ENCODE measurements around the gene CDC14B.
"Not testable (repeated sequence)": the region's sequence is repeated elsewhere in the genome, so short reads cannot be mapped to it uniquely, and the experiment has no call there.

Gene CDC14B

DNA sequence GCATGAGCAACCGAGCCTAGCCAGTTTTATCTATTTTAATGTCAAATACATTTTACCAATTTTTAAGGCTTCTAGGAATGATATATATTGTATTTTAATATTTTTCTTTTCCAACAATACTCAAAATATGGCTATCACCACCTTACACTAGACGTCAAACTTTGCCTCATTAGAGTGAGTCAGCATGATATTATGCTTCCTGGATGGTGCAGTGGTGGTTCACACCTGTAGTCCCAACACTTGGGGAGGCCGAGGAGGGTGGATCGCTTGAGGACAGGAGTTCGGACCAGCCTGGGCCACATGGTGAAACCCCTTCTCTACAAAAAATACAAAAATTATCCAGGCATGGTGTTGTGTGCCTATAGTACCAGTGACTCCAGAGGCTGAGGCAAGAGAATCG lies 7.3 kb upstream of the CDC14B start:
- no peak for DNase-seq (ENCODE audit: low spot score)

DNA sequence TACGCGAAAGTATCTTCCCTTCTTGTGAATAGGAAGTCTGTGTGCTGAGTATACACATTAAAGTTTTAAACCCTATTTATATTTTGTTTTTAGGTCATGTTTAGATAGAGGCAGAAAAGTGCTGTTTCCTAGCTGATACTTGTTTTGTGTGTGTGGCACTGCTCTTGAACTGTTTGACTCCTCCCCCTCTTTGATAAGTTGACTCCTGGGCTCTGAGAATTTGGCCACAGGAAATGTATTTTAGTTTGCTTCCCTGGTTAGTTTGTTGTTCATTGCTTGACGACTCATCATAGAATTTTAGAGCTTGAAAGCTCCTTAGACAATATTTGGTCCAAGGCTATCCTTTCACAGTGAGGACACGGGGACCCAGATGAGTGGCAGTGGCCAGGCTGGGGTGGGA lies 2.0 kb upstream of the CDC14B start:
- no peak for DNase-seq (ENCODE audit: low spot score)

DNA sequence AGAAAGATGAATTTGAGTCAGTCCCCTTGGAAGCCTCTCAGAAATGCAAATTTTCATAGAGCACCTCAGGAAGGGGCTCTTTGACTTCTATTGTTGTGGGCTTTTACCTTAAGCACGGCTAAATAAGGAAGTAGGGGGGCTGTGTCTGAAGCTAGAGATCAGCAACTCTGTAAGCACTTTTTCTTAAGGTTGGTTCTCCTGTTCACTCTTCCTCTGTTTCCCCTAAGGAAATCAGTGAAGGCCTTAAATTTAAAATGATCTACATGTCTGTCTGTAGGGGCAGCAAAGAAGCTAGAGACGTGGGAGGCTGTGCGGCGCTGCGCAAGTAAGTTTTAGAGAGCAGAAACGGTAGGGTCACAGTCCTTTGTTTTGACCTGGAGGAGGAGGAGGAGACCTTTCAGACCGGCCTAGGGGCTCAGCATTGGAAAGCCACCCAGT lies 1.2 kb upstream of the CDC14B start:
- no peak for DNase-seq (ENCODE audit: low spot score)

DNA sequence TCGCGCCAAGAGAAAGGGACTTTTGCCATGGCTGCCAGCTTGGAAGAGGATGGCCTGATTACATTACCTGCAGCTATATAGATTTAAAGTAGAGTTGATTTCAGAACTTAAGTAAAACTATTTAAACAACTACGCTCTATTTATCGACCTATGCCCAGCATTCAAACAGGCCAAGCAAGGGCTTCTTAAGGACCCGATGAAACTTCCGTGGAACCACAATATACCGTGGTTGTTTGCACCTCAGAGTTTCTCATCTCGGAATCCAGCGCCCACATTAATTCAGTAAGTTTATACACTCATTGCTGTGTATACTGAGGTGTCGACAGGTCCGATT lies 505 bp upstream of the CDC14B start:
- DNase-seq (ENCODE audit: low spot score): no peak

DNA sequence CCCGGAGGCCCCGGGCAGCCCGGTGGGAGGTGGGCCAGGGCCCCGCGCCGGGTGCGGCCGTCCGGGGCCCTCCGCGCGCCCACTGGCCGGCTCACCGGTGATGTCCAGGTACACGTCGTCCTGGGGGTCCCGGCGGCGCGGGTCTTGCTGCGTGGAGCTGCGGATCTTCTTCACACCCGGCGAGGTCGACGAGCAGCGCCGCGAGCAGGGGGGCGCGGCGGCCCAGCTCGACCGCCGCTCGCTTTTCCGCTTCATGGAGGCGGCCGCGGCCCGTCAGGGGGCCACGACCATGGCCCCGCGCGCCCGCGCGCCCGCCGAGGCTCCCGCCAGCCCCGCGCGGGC lies 548 bp downstream of the CDC14B start:
- DNase-seq (ENCODE audit: low spot score): no peak

DNA sequence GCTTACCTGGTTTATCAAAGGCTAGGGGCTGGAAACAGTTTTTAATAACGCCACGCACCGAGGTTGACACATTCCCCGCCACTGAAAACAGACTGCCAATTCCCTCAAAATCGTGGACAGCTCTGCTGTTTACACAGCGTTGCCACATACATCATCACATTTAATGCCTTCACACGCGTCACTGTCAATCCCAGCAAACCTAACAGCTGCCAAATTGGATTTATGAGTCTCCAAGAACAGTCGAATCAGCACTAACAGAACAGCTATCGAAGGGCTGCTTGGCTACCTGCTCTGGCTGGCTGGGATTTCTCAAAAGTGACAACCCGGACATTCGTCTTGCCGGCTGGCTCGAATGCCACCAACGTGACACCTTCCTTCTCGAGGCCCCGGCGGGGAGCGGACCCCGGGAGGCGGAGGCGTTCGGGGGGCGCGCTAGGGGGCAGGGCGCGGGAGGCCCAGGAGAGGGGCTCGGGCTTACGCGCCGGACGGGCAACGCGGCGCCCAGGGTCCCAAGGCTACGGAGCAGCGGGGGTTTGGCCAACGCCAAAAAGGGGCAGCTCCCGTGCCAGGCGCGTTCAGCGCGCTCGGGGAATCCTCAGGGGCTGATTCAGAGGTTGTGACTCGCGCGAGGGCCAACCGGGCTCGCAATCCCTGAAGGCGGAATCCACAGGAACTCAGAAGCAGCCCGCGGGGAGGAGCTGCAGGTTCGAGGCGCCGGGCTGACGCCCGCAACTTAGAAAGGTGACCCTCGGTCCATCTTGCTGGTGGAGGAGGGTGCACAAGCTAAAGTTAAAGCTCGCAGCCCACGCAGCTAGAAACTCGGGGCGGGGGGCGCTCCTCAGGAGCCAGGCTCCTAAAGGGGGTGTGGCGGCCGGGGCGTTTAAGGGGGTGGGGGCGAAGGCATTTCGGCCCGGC lies 1.2 kb downstream of the CDC14B start:
- DNase-seq (ENCODE audit: low spot score): peak; percentile 63

DNA sequence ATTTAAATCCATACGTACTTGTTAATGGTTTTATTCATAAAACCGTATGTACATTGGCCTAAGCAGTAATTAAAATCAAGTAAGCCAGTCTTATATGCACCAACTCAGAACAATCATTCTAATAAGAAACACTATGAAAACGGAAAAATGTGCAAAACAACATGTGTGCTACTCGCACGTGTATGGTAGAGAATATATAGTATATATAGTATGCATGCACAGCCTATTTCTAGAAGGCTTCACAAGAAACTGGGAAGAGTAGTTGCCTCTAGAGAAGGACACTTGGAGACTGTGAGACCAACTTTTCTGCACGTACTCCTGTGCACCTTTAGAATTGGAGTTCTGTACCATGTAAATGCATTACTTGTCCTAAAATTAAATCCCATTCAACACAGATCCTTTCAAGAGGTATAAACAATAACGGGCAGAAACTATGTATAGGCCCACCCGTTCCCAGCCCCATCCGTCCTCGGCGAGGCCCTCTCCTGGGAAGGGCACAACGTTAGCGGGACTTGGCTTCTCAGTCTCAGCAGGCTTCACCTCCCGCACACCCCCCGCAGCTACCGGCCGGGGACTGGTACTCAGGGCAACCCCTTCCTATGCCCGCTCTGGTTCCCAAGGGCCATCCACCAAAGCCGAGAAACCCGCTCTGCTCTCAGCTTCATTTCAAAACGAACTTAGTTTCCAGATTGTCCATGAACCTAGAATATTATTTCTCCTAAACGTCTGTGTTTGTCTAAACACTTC lies 2.0 kb downstream of the CDC14B start:
- peak; percentile 50 for DNase-seq (ENCODE audit: low spot score)

DNA sequence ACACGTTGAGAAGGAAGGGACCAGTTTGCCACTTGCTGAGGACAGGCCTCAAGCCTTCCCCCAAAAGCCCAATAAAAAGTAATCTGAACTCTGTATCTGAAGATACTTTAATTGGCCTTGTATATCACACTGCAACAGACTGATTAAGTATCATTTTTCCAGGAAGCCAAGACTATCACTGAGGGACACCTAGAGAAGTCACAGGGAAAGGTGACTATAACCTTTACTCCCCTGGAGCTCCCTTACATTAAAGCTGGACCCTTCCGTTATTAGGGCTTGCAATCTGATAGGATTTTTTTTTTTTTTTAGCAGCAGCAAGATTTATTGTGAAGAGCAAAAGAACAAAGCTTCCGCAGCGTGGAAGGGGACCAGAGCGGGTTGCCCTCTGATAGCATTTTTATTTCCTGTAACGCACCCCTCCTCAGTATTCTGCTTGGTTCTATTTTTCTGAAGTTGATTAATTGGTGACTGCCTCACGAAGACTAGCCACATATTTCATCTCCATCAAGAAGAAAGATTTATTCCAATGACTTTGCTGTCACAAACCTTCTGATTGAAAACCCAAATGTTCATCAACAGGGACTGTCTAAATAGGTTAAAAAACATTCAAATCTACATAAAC lies 2.7 kb downstream of the CDC14B start:
- DNase-seq (ENCODE audit: low spot score): no peak

DNA sequence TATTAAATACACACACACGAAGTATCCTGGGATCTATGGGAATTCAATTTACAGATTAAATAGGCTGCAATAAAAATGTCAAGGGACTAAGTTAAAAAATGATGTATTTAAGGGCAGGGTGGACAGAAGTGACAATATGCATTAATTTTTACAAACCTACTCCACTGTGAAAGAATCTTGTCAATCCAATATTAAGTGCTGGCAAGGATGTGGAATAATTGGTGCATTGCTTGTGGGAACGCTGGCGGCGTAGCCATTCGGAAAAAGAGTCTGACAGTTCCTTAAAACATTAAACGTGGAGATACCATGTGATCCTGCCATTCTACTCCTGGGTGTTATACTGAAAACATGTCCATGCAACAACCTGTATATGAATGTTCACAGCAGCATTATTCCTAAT lies 4.2 kb downstream of the CDC14B start:
- no peak for DNase-seq (ENCODE audit: low spot score)

DNA sequence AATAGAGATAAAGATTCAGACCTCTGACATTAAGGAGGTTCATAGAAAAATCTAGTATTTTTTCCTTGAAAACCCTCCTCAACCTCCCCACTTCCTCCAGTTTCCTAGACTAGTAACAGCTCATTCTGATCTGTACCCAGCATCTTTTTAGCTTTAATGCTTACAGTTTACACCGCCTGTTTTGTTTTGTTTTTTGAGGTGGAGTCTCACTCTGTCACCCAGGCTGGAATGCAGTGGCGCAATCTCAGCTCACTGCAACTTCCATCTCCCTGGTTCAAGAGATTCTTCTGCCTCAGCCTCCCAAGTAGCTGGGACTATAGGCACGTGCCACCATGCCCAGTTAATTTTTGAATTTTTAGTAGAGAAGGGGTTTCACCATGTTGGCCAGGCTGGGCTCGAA lies 5.0 kb downstream of the CDC14B start:
- not testable (repeated sequence) for DNase-seq (ENCODE audit: low spot score)

DNA sequence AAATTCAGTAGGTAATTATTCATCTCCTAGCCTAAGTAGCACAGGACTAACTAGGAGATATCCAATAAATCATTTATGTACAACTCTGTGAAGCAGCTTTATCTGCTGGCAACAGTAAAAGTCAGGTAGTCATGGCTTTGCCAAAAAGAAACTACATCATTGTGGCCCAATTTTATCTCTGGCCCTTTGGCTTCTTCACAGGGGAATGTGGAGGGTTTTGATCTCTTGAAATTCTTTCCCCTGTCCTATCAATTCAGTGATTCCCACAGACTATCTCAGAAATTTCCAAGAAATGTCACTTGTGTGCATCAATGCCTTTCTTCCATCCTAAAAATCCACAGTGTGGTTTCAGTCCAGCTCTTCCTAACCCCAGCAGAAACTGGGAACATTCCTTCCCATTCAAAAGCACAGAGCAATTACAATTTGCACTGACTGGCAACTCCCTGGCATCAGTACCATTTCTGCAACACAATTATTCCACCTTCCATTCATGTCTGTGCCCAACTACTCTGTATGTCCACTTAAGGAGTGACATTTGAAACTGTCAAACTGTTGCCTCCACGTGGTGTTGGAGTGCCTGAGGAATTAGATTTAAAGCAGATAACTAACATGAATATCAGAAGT lies 6.6 kb downstream of the CDC14B start:
- DNase-seq (ENCODE audit: low spot score): no peak

DNA sequence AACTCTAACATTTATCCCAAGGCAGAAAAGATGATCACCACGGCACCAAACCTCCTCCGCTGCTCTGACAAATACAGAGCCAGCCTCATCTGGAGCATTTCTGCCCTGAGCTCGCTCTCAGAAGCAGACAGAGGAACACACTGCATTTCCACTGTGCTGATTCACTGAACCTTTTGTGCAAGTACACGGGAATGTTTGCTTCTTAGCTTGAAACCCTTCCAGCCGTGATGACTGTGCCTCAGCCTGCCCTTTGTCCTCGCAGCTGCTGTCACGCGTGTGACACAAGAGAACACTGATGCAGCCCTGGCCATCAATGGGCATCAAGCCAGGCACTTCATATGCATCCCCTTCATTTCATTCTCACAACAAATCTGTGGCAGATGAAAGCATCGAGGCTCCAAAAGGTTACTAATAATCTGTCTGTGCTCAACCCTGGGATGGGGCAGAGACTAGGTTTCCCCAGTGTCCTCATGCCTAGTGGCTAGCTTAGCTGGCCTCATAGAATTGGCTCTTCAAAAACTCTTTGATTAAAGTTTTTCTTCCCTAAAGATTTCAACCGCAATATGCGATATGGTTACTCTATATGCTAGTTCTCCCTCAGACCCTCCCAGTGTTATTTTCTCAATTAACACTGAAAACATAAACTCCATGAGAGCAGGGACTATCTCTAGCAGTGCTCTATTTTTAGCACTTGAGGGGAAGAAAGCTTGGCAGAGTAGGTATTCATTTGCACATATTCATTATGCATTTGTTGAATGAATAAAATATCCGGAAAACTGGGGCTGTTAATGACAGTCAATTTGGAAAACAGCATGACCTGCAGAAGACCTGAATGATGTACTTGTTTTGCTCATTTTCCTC lies 7.3 kb downstream of the CDC14B start:
- peak; percentile 95 for DNase-seq (ENCODE audit: low spot score)

DNA sequence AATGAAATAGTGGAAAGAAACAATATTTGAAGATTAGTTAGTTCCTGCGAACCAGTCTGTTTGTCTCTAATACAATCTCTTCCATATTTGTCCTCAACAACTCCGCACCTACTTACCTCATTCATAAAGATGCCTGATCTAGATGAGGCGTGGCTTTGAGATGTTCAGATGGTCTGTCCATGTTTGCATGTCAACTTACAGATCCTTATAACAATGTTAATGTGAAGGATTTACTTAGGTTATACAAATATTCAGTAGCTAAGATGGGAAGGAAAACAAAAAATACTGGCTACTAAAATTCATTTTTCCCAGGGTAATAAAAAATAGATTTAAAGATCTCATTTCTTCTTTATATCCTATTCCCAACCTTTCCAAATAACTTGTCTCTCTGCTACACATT lies 8.3 kb downstream of the CDC14B start:
- no peak for DNase-seq (ENCODE audit: low spot score)

DNA sequence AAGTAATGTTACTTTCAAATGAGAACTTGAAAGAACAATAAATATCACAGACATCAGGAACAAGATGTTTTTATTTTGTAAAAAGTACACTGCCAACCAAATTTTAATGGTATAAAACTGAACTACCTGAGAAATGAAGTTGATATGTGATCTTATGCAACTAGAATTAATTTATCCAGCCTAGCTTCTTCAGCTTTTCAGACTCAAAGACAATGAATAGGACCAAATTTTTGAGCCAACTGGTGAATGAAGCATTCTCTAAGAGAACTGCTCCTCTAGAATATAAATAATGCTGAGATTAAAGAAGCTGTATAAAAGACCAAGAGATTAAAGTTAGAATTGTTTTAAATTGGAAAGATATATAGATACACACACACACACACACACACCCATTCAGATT lies 9.9 kb downstream of the CDC14B start:
- DNase-seq (ENCODE audit: low spot score): no peak

DNA sequence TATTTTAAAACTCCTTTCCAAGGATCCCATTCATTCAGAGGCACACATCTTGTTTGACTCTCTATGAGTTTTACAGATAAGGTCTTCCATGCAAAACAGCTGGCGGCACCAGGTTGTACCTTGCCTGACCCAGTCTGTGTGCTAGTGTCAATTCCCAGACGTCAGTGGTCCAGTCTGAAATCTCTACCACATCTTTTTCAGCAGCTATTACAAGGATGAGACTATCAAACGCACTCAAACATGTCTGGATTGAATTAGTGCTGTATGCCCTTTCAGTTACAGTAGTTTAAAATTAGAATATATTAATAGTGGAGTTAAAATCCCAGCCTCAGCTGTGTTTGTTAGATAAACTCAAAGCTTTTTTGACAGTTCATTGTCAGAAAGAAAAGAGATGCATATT lies 11.7 kb downstream of the CDC14B start:
- no peak for DNase-seq (ENCODE audit: low spot score)

DNA sequence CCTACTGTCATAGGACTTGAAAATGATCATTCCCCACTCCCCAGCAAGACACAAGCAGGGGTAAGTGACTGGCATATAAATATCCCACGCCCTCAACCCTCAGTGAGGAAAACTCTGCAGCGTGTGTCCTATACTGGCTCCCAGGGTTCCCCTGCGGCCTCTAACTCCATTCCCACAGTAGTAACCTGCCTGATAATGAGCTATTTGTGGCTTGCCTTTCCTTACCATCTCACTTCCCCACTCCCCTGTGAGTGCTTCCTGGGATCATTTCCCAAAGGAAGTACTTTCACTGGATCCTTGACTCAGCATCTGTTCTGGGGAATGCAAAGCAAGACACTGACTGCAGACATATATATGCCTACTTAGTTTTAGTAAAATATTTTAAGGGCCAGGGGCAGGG lies 14.3 kb downstream of the CDC14B start:
- no peak for DNase-seq (ENCODE audit: low spot score)

DNA sequence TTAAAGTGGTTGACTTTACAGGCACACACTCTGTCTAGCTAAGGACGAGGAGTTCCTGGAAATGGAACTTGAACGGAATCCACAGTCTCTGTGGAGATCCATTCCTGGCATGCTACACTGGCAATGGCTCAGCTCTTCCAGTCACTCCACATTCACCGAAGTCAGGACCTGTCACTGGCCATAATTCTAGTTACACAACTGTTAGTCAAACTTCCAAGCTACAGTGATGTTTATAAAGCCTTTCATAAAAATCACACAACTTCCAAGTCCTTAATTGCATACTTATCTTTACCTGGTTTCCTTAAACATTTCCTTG lies 15.7 kb downstream of the CDC14B start:
- DNase-seq (ENCODE audit: low spot score): no peak

DNA sequence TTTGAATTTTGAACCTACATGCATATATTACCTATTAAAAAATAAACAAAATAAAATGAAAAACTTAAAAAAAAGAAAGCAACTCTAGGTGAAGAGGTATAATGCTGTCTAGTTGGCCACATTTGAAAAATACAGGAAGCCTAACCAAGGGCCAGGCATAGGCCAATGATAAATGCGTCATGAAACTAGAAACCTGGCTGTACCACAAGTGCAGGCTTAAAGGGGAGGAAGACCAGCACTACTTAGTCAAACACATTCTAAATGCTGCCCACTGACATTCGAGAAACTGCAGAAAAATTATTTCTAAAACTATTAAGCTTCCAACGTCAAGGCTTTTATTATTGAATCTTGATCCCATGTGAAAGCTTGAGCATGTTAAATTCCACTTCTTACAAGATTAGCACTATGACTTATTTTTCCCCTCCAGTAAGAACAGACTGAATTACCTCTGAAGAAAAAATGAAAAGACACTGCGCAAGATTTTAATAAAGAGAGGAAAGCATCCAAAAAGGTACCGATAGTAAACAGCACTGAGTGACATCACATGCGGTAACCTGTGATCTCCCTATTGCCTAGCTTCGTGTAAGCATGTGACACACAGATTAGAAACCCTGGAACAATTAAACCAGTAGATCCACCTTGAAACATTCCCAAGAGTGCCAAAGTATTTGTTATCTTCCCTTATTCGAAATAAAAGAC lies 16.2 kb downstream of the CDC14B start:
- DNase-seq (ENCODE audit: low spot score): no peak

DNA sequence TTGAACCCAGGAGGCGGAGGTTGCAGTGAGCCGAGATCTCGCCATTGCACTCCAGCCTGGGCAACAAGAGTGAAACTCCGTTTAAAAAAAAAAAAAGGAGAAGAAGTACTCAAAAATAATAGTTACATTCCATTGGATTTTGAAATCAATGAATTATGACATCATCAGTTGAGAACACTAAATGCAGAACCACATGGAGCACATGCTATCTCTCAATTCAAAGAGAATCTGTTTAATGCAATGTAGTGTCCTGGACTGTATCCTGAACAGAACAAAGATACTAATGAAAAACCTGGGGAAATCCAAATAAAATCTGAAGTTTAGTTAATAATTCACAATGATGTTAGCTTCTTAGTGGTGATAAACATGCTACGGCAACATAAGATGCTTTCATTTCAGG lies 20.3 kb downstream of the CDC14B start:
- DNase-seq (ENCODE audit: low spot score): no peak

DNA sequence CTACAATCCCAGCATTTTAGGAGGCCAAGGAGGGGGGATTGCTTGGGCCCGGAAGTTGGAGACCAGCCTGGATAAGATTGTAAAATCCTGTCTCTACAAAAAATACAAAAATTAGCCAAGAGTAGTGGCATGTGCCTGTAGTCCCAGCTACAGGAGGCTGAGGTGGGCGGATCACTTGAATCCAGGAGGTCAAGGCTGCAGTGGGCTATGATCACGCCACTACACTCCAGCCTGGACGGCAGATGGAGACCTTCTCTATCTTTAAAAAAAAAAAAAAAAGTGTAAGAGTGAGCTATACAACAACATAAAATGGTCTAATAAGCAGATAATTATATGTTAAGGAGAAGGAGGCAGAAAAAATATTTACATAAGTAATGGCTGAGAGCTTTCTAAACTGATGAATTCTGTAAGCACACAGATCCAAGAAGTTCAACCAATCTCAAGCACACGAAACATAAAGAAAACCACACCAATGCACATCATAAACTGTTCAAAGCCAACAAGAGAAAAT lies 23.0 kb downstream of the CDC14B start:
- no peak for DNase-seq (ENCODE audit: low spot score)

All from putamen (tissue), 1 donor.